MM.1S (cell line): ENCODE data around the gene TLE5.
A peak's percentile ranks its signal among the peaks of the same experiment; 100 is the strongest.

Experiments used
- DNase-seq: peaks from one replicate; pipeline ENCODE4 v3.0.0-alpha.2; 2015
- H2AFZ ChIP-seq: fragments of 300-600 bp; sonication (generic); 2 replicates; pipeline ENCODE4 v1.6.0; 2016; ENCODE audit warnings: antibody characterized with exemption, low read length
- H3F3A ChIP-seq: fragments of 300-600 bp; sonication (generic); 2 replicates; pipeline ENCODE4 v1.6.1; 2016; ENCODE audit warnings: mild to moderate bottlenecking, antibody characterized with exemption, low read length, moderate library complexity, mixed read lengths; ENCODE audit not compliant: insufficient read depth
- H3K27ac ChIP-seq: fragments of 300-600 bp; sonication (generic); 2 replicates; pipeline ENCODE4 v1.5.1; 2016; ENCODE audit warnings: mild to moderate bottlenecking, low read length
- H3K27me3 ChIP-seq: fragments of 300-600 bp; sonication (generic); replicated peaks from 2 replicates; pipeline ENCODE4 v1.6.0; 2016; ENCODE audit warnings: low read length; ENCODE audit not compliant: insufficient read depth
- H3K36me3 ChIP-seq: fragments of 300-600 bp; sonication (generic); replicated peaks from 2 replicates; pipeline ENCODE4 v1.6.1; 2016; ENCODE audit warnings: mild to moderate bottlenecking, low read length, mixed read lengths; ENCODE audit not compliant: insufficient read depth
- H3K4me1 ChIP-seq: fragments of 300-600 bp; sonication (generic); 2 replicates; pipeline ENCODE4 v1.6.1; 2016; ENCODE audit warnings: low read length, mixed read lengths
- H3K4me2 ChIP-seq: fragments of 300-600 bp; sonication (generic); 2 replicates; pipeline ENCODE4 v1.6.0; 2016; ENCODE audit warnings: low read depth, low read length
- H3K4me3 ChIP-seq: fragments of 300-600 bp; sonication (generic); 2 replicates; pipeline ENCODE4 v1.5.1; 2016; ENCODE audit warnings: low read length, mixed read lengths
- H3K79me2 ChIP-seq: fragments of 300-600 bp; sonication (generic); 2 replicates; pipeline ENCODE4 v1.6.1; 2016; ENCODE audit warnings: mixed run types, low read length, mixed read lengths
- H3K9ac ChIP-seq: fragments of 300-600 bp; sonication (generic); 2 replicates; pipeline ENCODE4 v1.6.1; 2016; ENCODE audit warnings: low read length, mixed read lengths
- H3K9me2 ChIP-seq: fragments of 300-600 bp; sonication (generic); replicated peaks from 2 replicates; pipeline ENCODE4 v1.6.1; 2016; ENCODE audit warnings: mild to moderate bottlenecking, low read length, mixed read lengths; ENCODE audit not compliant: insufficient read depth
- H3K9me3 ChIP-seq: fragments of 300-600 bp; sonication (generic); replicated peaks from 2 replicates; pipeline ENCODE4 v1.6.1; 2016; ENCODE audit warnings: mild to moderate bottlenecking, low read length, mixed read lengths; ENCODE audit not compliant: insufficient read depth
- H4K20me1 ChIP-seq: fragments of 300-600 bp; sonication (generic); 2 replicates; pipeline ENCODE4 v1.6.1; 2016; ENCODE audit warnings: mild to moderate bottlenecking, low read length, moderate library complexity, mixed read lengths; ENCODE audit not compliant: insufficient read depth
- CTCF ChIP-seq: fragments of 300-600 bp; sonication (generic); IDR thresholded peaks from 2 replicates; pipeline ENCODE4 v1.5.1; 2016; ENCODE audit warnings: antibody characterized with exemption, low read length, mixed read lengths
- EZH2 ChIP-seq: fragments of 300-600 bp; sonication (generic); optimal IDR thresholded peaks from 2 replicates; pipeline ENCODE3; 2017; ENCODE audit warnings: low read depth, mild to moderate bottlenecking, antibody characterized with exemption, low read length, mixed read lengths
- EZH2phosphoT487 ChIP-seq: fragments of 300-600 bp; sonication (generic); IDR thresholded peaks from 2 replicates; pipeline ENCODE4 v1.6.1; 2018; ENCODE audit warnings: antibody characterized with exemption, low read length

TLE5 gene

GRCh38 chr19:3049089-3049488 is 13.2 kb downstream of the TLE5 start:
- H3K4me1 ChIP-seq, result no peaks in the 10 kb centered on the region
- H3K27me3 ChIP-seq, result peaks cover 79% of the 10 kb centered on the region

GRCh38 chr19:3048190-3048533 is 14.1 kb downstream of the TLE5 start:
- Histone ChIP-seq H3K79me2 (no peaks in the 10 kb centered on the region), H3K36me3 (no peaks in the 10 kb centered on the region), H3K9ac (no peak overlapping the region), H3K9me3 (no peaks in the 10 kb centered on the region), H3K9me2 (no peaks in the 10 kb centered on the region), H3K27me3 (peaks cover 78% of the 10 kb centered on the region), H3K27ac (no peak overlapping the region), H3K4me3 (no peak overlapping the region), H2AFZ (no peak overlapping the region), H3K4me2 (no peak overlapping the region), H3K4me1 (no peaks in the 10 kb centered on the region), H4K20me1 (no peaks in the 10 kb centered on the region), H3F3A (no peaks in the 10 kb centered on the region)
- TF ChIP-seq CTCF, result no peak
- no peak for TF ChIP-seq EZH2phosphoT487
- TF ChIP-seq EZH2, result no peak
- DNase-seq, result no peak

More at GRCh38 chr19:3049089-3049488, 13.2 kb downstream of the TLE5 start:
- Histone ChIP-seq H3K36me3 (no peaks in the 10 kb centered on the region), H3K27ac (no peak overlapping the region), H2AFZ (no peak overlapping the region), H3F3A (no peaks in the 10 kb centered on the region), H3K9me3 (no peaks in the 10 kb centered on the region), H3K9ac (no peak overlapping the region), H3K4me2 (no peak overlapping the region), H3K79me2 (no peaks in the 10 kb centered on the region), H3K9me2 (no peaks in the 10 kb centered on the region), H3K4me3 (no peak overlapping the region), H4K20me1 (no peaks in the 10 kb centered on the region)
- DNase-seq, result no peak
- TF ChIP-seq EZH2phosphoT487 (no peak), EZH2 (no peak), CTCF (no peak)

GRCh38 chr19:3047496-3048189 is 14.7 kb downstream of the TLE5 start:
- H3K9me3 ChIP-seq, result no peaks in the 10 kb centered on the region
- DNase-seq, result peak; percentile 23
- no peak overlapping the region for H3K4me3 ChIP-seq
- H3K79me2 ChIP-seq, result no peaks in the 10 kb centered on the region
- no peak overlapping the region for H3K9ac ChIP-seq
- no peak overlapping the region for H2AFZ ChIP-seq
- no peaks in the 10 kb centered on the region for H3F3A ChIP-seq
- no peaks in the 10 kb centered on the region for H3K9me2 ChIP-seq
- TF ChIP-seq EZH2phosphoT487 (no peak), CTCF (no peak), EZH2 (no peak)
- no peaks in the 10 kb centered on the region for H4K20me1 ChIP-seq
- no peak overlapping the region for H3K4me2 ChIP-seq
- no peak overlapping the region for H3K27ac ChIP-seq
- H3K27me3 ChIP-seq, result peaks cover 78% of the 10 kb centered on the region
- no peaks in the 10 kb centered on the region for H3K4me1 ChIP-seq
- H3K36me3 ChIP-seq, result no peaks in the 10 kb centered on the region
